Pons (tissue), 1 donor: ENCODE measurements around the gene ZBTB1.

Experiments used
- DNase-seq: peaks from one replicate; pipeline ENCODE4 v3.0.0-alpha.2; 2016; ENCODE audit warnings: low spot score

ZBTB1 gene

GRCh38 chr14:64504310-64504896 is at the start of gene ZBTB1:
ZBTB1 (plus strand) TSS chr14:64504770; CDS start chr14:64521505, 16,735 bp downstream.
- DNase-seq = peak; percentile 56

GRCh38 chr14:64459405-64460136 is 45.0 kb upstream of the ZBTB1 start:
- no peak for DNase-seq

- no peak for DNase-seq
Observed at GRCh38 chr14:64461221-64461620, 43.3 kb upstream of the ZBTB1 start.

- DNase-seq = no peak
Observed at GRCh38 chr14:64463195-64463594, 41.4 kb upstream of the ZBTB1 start.

- no peak for DNase-seq
Observed at GRCh38 chr14:64463873-64464272, 40.7 kb upstream of the ZBTB1 start.

GRCh38 chr14:64464651-64465050 is 39.9 kb upstream of the ZBTB1 start:
- no peak for DNase-seq

- DNase-seq = peak; percentile 28
Observed at GRCh38 chr14:64465191-64465822, 39.3 kb upstream of the ZBTB1 start, which contains the start of gene AKAP5. AKAP5 (plus strand) TSS chr14:64465499; CDS start chr14:64468395, 2,896 bp downstream.

- peak; percentile 19 for DNase-seq
Observed at GRCh38 chr14:64465831-64466554, 38.6 kb upstream of the ZBTB1 start.

- DNase-seq = no peak
Observed at GRCh38 chr14:64467101-64467500, 37.5 kb upstream of the ZBTB1 start.

- DNase-seq = no peak
Observed at GRCh38 chr14:64467566-64467965, 37.0 kb upstream of the ZBTB1 start.

GRCh38 chr14:64468451-64468850 is 36.1 kb upstream of the ZBTB1 start:
- DNase-seq = no peak

GRCh38 chr14:64474041-64474440 is 30.5 kb upstream of the ZBTB1 start:
- no peak for DNase-seq

- no peak for DNase-seq
Observed at GRCh38 chr14:64474698-64475097, 29.9 kb upstream of the ZBTB1 start.

GRCh38 chr14:64475585-64476273 is 28.8 kb upstream of the ZBTB1 start:
- no peak for DNase-seq

GRCh38 chr14:64476438-64476837 is 28.1 kb upstream of the ZBTB1 start:
- no peak for DNase-seq

- no peak for DNase-seq
Observed at GRCh38 chr14:64478634-64479250, 25.8 kb upstream of the ZBTB1 start.

GRCh38 chr14:64488590-64489099 is 15.9 kb upstream of the ZBTB1 start:
- DNase-seq = no peak

- no peak for DNase-seq
Observed at GRCh38 chr14:64491637-64492036, 12.9 kb upstream of the ZBTB1 start.

GRCh38 chr14:64493455-64493854 is 11.1 kb upstream of the ZBTB1 start:
- no peak for DNase-seq

GRCh38 chr14:64495252-64495651 is 9.3 kb upstream of the ZBTB1 start:
- no peak for DNase-seq

GRCh38 chr14:64496764-64497163 is 7.8 kb upstream of the ZBTB1 start:
- DNase-seq = no peak
